Neuronal stem cell (in vitro differentiated cells): Measurements from ENCODE around the gene FOLR1.
"Not testable (repeated sequence)": the region's sequence is repeated elsewhere in the genome, so short reads cannot be mapped to it uniquely, and the experiment has no call there.

Experiments used
- DNase-seq: peaks from one replicate; pipeline ENCODE4 v3.0.0-alpha.2; 2013; ENCODE audit warnings: low spot score
- H2AFZ ChIP-seq: one replicate; pipeline ENCODE4 v1.6.1; 2013; ENCODE audit warnings: mild to moderate bottlenecking, low read length, inconsistent platforms
- H2AK5ac ChIP-seq: 2 replicates; pipeline ENCODE4 v1.6.1; 2013; ENCODE audit warnings: low read depth, mild to moderate bottlenecking, inconsistent platforms, low read length, moderate library complexity, mixed read lengths
- H2BK120ac ChIP-seq: 2 replicates; pipeline ENCODE4 v1.6.1; 2013; ENCODE audit warnings: low read depth, mild to moderate bottlenecking, inconsistent platforms, low read length, moderate library complexity, mixed read lengths
- H2BK12ac ChIP-seq: one replicate; pipeline ENCODE4 v1.6.1; 2013; ENCODE audit warnings: low read length, inconsistent platforms
- H2BK15ac ChIP-seq: 2 replicates; pipeline ENCODE4 v1.6.1; 2013; ENCODE audit warnings: mild to moderate bottlenecking, low read length, inconsistent platforms, mixed read lengths
- H2BK5ac ChIP-seq: one replicate; pipeline ENCODE4 v1.6.1; 2013; ENCODE audit warnings: inconsistent platforms, mild to moderate bottlenecking, low read length, moderate library complexity
- H3K14ac ChIP-seq: one replicate; pipeline ENCODE4 v1.6.1; 2013; ENCODE audit warnings: low read length, inconsistent platforms
- H3K18ac ChIP-seq: 2 replicates; pipeline ENCODE4 v1.6.1; 2013; ENCODE audit warnings: low read length, inconsistent platforms
- H3K23ac ChIP-seq: 2 replicates; pipeline ENCODE4 v1.6.1; 2013; ENCODE audit warnings: low read depth, mild to moderate bottlenecking, mixed read lengths, low read length, inconsistent platforms; ENCODE audit not compliant: poor library complexity
- H3K27ac ChIP-seq: replicated peaks from 3 replicates; pipeline ENCODE4 v1.5.1; 2013; ENCODE audit warnings: low read length, inconsistent platforms
- H3K27me3 ChIP-seq, 3 experiments: 2 replicates each; pipeline ENCODE4 v1.6.1; 2013; ENCODE audit warnings: low read length in 3 of 3, mild to moderate bottlenecking in 2 of 3, inconsistent platforms in 1 of 3, low read depth in 1 of 3, mixed read lengths in 1 of 3, moderate library complexity in 1 of 3; ENCODE audit not compliant: control insufficient read depth in 3 of 3, insufficient read depth in 3 of 3
- H3K36me3 ChIP-seq, 2 donors: replicated peaks in 1 of 2; 2 replicates each; pipeline ENCODE4 v1.6.1; 2013; ENCODE audit warnings: low read length in 2 of 2; ENCODE audit not compliant: control insufficient read depth in 2 of 2, insufficient read depth in 2 of 2
- H3K4ac ChIP-seq: 2 replicates; pipeline ENCODE4 v1.6.1; 2013; ENCODE audit warnings: inconsistent platforms, mild to moderate bottlenecking, low read length, moderate library complexity
- H3K4me1 ChIP-seq, 2 donors: 1 replicate in 1 of 2; 2 replicates in 1 of 2; pipeline ENCODE4 v1.6.1; 2013; ENCODE audit warnings: low read length in 2 of 2, low read depth in 1 of 2; ENCODE audit not compliant: control insufficient read depth in 2 of 2, insufficient read depth in 1 of 2
- H3K4me2 ChIP-seq: one replicate; pipeline ENCODE4 v1.6.1; 2013; ENCODE audit warnings: mild to moderate bottlenecking, low read length, inconsistent platforms; ENCODE audit not compliant: insufficient read depth, poor library complexity, severe bottlenecking
- H3K4me3 ChIP-seq, 2 donors: 2 replicates each; pipeline ENCODE4 v1.5.1; 2013; ENCODE audit warnings: low read length in 2 of 2, mild to moderate bottlenecking in 2 of 2, inconsistent platforms in 1 of 2, moderate library complexity in 1 of 2
- H3K79me1 ChIP-seq: one replicate; pipeline ENCODE4 v1.6.1; 2013; ENCODE audit warnings: low read depth, mild to moderate bottlenecking, inconsistent platforms, low read length, moderate library complexity
- H3K9ac ChIP-seq: one replicate; pipeline ENCODE4 v1.6.1; 2013; ENCODE audit warnings: mild to moderate bottlenecking, low read depth, low read length, inconsistent platforms; ENCODE audit not compliant: poor library complexity
- H3K9me3 ChIP-seq, 2 donors: replicated peaks in 1 of 2; 2 replicates each; pipeline versions ENCODE3 to v1.6.1; 2013; ENCODE audit warnings: low read length in 2 of 2, mild to moderate bottlenecking in 2 of 2, inconsistent platforms in 1 of 2, low read depth in 1 of 2, mixed read lengths in 1 of 2, moderate library complexity in 1 of 2; ENCODE audit not compliant: control insufficient read depth in 2 of 2, insufficient read depth in 1 of 2
- H4K8ac ChIP-seq: one replicate; pipeline ENCODE4 v1.6.1; 2013; ENCODE audit warnings: low read depth, mild to moderate bottlenecking, inconsistent platforms, low read length, moderate library complexity
- H4K91ac ChIP-seq: one replicate; pipeline ENCODE4 v1.6.1; 2013; ENCODE audit warnings: low read length, low read depth, mild to moderate bottlenecking, inconsistent platforms; ENCODE audit not compliant: poor library complexity
- WGBS, 2 donors: extraction: QIAGEN DNeasy Blood & Tissue Kit; methylation state at CpG; one replicate each; pipeline ENCODE4 v1.1.7; 2013; ENCODE audit warnings: missing lambda C conversion rate in 2 of 2, mixed read lengths in 1 of 2; ENCODE audit not compliant: insufficient read length in 2 of 2, insufficient replicate concordance in 1 of 2; ENCODE audit errors: extremely low coverage in 2 of 2; 5-methylcytosine and 5-hydroxymethylcytosine counted together

The FOLR1 gene

GRCh38 chr11:72180892-72181552 is 10.9 kb upstream of the FOLR1 start:
- H2BK15ac ChIP-seq, H3K4me1 ChIP-seq, H2AK5ac ChIP-seq, H3K79me1 ChIP-seq, H3K18ac ChIP-seq, H3K9ac ChIP-seq, H3K27me3 ChIP-seq, H3K36me3 ChIP-seq, H3K14ac ChIP-seq, H3K27ac ChIP-seq, H2BK12ac ChIP-seq, H4K91ac ChIP-seq, DNase-seq, H3K9me3 ChIP-seq, H3K4me2 ChIP-seq, H3K4me3 ChIP-seq, H4K8ac ChIP-seq, H2BK120ac ChIP-seq, H3K23ac ChIP-seq, H3K4ac ChIP-seq, H2AFZ ChIP-seq, H2BK5ac ChIP-seq: not testable (repeated sequence)
- WGBS, 2 donors, result no CpG with 5 or more reads among the region's 7 CpGs

- not testable (repeated sequence) for H3K9ac ChIP-seq, H2BK15ac ChIP-seq, H2BK12ac ChIP-seq, H3K9me3 ChIP-seq, H2BK120ac ChIP-seq, H3K18ac ChIP-seq, H4K91ac ChIP-seq, H2BK5ac ChIP-seq, H3K14ac ChIP-seq, H2AFZ ChIP-seq, DNase-seq, H4K8ac ChIP-seq, H3K27me3 ChIP-seq, H3K36me3 ChIP-seq, H2AK5ac ChIP-seq, H3K4me2 ChIP-seq, H3K27ac ChIP-seq, H3K79me1 ChIP-seq, H3K4me1 ChIP-seq, H3K23ac ChIP-seq, H3K4ac ChIP-seq, H3K4me3 ChIP-seq
- WGBS, 2 donors, result no CpG with 5 or more reads among the region's 3 CpGs
Measured at GRCh38 chr11:72181553-72181958, 10.4 kb upstream of the FOLR1 start.

- no peaks in the 10 kb centered on the region for H3K9me3 ChIP-seq
- no CpG with 5 or more reads among the region's 1 CpG for WGBS, 2 donors
- H3K79me1 ChIP-seq, result no peaks in the 10 kb centered on the region
Measured at GRCh38 chr11:72188267-72188666, 3.7 kb upstream of the FOLR1 start.

GRCh38 chr11:72189455-72190250 is 2.3 kb upstream of the FOLR1 start:
- H3K4me3 ChIP-seq, result no peak overlapping the region
- peaks cover 0 to 10% (median 0%) of the 10 kb centered on the region in 3 experiments for H3K27me3 ChIP-seq
- peaks cover 3 to 16% of the 10 kb centered on the region in 2 donors for H3K4me1 ChIP-seq
- H4K8ac ChIP-seq, result no peak overlapping the region
- no peak overlapping the region for H3K23ac ChIP-seq
- H2BK5ac ChIP-seq, result no peak overlapping the region
- no peaks in the 10 kb centered on the region for H3K79me1 ChIP-seq
- no peaks in the 10 kb centered on the region for H3K9me3 ChIP-seq
- WGBS, 2 donors, result no CpG with 5 or more reads among the region's 3 CpGs
- no peak overlapping the region for H3K4me2 ChIP-seq
- no peak for DNase-seq
- peak overlapping the region; percentile 25 for H2BK15ac ChIP-seq
- H2AK5ac ChIP-seq, result peak overlapping the region; percentile 71
- no peak overlapping the region for H2BK120ac ChIP-seq
- no peak overlapping the region for H4K91ac ChIP-seq
- no peak overlapping the region for H3K4ac ChIP-seq
- no peak overlapping the region for H3K14ac ChIP-seq
- H3K18ac ChIP-seq, result no peak overlapping the region
- H2AFZ ChIP-seq, result no peak overlapping the region
- H3K27ac ChIP-seq, result no peak overlapping the region
- no peak overlapping the region for H3K9ac ChIP-seq
- H2BK12ac ChIP-seq, result no peak overlapping the region
- no peaks in the 10 kb centered on the region for H3K36me3 ChIP-seq

More at GRCh38 chr11:72188267-72188666, 3.7 kb upstream of the FOLR1 start:
- Histone ChIP-seq H4K91ac (no peak overlapping the region), H2AFZ (no peak overlapping the region), H3K4me1 (peaks cover 3 to 16% of the 10 kb centered on the region in 2 donors), H2BK15ac (no peak overlapping the region), H3K27ac (no peak overlapping the region), H2BK5ac (no peak overlapping the region), H3K4me3 (no peak overlapping the region), H2BK120ac (no peak overlapping the region), H3K14ac (no peak overlapping the region), H3K18ac (no peak overlapping the region), H3K23ac (no peak overlapping the region), H4K8ac (no peak overlapping the region), H3K4me2 (no peak overlapping the region), H3K27me3 (peaks cover 0 to 10% (median 0%) of the 10 kb centered on the region in 3 experiments), H3K4ac (no peak overlapping the region), H2AK5ac (no peak overlapping the region), H3K9ac (no peak overlapping the region), H2BK12ac (no peak overlapping the region), H3K36me3 (no peaks in the 10 kb centered on the region)
- no peak for DNase-seq
